GM19193 (cell line): ENCODE measurements around the gene GREM2.

ENCODE experiments used
- POLR2A ChIP-seq: IDR thresholded peaks from 4 replicates; pipeline ENCODE4 v1.6.1; 2011; ENCODE audit not compliant: insufficient read depth, insufficient read length; ENCODE audit errors: extremely low read depth

GREM2 gene

GRCh38 chr1:240539769-240540414 is 72.1 kb downstream of the GREM2 start:
- no peak for TF ChIP-seq POLR2A

DNA sequence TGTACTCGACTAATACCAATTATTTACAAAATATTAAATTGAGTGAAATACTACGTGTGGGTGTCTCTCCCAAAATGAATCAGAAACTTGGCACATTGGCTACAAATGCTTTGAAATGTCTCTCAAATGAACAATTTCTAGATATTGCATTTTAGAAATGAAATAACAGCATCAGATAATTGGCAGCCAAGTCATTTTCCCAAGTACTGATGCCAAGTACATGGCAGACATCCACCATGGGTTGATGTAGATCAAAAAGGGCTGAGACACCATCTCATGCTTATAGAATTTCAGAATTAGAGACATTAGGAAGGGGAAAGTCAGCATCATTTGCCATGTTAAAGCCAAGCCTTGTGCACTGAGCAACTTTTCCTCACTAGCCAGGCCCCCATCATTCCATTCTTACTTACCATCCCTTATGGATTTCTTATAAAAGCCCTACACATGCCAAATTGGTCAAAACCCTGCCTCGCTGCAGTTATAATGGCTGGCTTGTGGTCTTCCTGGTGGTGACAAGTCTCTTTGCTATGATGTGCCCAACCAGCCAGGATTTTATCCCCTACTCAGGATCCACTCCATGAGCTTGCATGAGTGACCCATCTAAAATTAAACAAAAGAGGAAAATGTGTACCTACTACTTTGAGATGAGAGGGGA is 73.1 kb downstream of the GREM2 start:
- TF ChIP-seq POLR2A = no peak

DNA sequence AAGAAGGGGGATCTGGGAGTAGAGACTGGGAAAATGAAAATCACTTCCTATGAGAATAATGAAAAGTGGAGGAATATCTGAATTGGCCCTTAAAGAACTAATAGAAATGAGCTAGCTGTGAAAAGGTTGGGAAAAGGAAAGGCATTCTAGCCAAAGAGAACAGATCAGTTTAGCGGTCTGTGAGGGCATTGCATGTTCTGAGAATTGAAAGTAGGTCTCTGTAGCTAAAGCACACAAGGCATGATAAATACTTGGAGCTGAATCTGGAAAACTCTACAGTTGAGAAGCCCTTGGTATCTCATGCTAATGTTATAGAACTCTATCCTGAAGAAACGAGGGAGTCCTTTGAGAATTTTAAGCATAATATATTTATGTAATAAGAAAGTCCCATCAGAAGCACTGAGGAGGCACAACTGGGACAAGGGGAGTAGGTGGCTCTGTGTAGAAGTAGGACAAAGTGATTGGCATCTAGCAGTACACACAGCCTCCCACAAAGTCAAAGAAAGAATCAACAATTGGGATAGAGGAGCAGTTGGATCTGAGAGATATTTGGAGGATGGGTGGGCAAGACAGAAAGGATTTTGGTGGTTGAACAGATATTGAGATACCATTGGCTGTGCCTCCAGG is 78.7 kb downstream of the GREM2 start:
- no peak for TF ChIP-seq POLR2A

GRCh38 chr1:240528591-240528990 is 83.4 kb downstream of the GREM2 start:
- TF ChIP-seq POLR2A = no peak

- TF ChIP-seq POLR2A = no peak
Measured at GRCh38 chr1:240527086-240527485, 84.9 kb downstream of the GREM2 start.

DNA sequence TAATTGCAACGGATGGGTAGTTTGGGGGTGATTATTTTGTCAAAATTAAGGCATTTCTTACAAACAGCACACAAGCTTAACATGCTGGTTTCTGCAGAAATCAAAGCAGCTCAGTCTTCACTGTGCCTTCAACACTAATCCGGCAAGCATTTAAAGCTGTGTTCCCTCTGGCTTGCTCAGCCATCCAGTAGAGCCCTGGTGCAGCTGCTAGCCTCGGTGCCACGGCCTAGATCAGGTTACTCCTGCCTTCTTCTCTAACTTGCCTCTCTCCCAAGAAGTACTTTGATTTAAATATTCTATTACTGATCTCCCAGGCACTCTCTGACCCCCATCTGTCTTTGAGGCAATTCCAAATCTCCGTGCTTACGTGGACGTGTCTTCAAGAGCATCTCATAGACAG is 85.6 kb downstream of the GREM2 start:
- no peak for TF ChIP-seq POLR2A

DNA sequence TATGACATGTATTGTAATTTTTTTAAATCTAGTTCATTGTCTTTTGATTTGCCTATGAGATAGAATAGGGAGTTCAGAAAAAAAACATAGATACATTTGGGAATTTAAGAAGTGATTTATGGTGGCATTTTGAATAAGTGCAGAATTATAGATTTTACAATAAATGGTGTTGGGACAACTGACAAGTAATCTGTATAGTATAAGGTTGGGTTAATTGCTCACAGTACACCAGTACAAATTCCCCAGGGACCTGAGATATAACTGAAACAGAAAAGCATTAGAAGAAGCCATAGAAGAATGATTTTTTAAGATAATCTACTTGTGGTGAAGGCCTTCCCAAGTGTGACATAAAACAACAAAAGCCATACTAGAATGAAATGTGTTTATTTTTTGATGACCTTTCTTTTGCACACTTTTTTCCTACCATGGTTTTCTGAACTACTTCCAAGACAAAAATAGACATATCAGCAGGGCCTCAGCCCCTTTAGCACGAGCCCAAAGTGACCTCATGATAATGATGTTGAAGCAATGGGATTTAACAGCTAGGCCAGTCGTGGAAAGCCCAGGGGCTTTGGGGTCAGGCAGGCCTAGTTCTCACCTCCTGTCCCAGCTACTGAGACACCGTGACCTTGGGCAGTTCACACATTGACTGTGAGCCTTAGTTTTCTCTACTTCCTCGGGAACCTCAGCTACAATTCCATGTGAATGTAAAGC is 87.4 kb downstream of the GREM2 start:
- TF ChIP-seq POLR2A = no peak

- no peak for TF ChIP-seq POLR2A
Measured at GRCh38 chr1:240522122-240522822, 89.7 kb downstream of the GREM2 start.

DNA sequence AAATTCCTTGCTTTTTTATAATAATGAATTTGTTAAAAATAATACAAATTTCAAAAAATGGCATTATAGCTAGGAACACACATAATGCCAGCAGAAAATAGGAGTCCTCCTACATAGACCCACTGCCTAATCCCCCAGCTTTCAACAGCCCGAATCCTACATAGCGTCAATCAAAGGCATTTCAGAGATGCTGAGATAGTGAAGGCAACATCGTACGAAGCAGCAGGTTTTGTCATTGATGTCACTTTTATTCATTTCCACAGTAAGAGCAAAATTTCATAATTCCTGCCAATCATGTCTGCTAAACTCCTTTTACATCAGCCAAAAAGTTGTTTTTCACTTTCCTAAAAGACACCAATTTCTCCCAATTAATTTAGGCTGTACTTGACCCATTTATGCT is 94.1 kb downstream of the GREM2 start:
- no peak for TF ChIP-seq POLR2A

- TF ChIP-seq POLR2A = no peak
Measured at GRCh38 chr1:240516069-240516468, 95.9 kb downstream of the GREM2 start.

- no peak for TF ChIP-seq POLR2A
Measured at GRCh38 chr1:240515505-240515904, 96.5 kb downstream of the GREM2 start.

- no peak for TF ChIP-seq POLR2A
Measured at GRCh38 chr1:240511789-240512188, 100.2 kb downstream of the GREM2 start.

DNA sequence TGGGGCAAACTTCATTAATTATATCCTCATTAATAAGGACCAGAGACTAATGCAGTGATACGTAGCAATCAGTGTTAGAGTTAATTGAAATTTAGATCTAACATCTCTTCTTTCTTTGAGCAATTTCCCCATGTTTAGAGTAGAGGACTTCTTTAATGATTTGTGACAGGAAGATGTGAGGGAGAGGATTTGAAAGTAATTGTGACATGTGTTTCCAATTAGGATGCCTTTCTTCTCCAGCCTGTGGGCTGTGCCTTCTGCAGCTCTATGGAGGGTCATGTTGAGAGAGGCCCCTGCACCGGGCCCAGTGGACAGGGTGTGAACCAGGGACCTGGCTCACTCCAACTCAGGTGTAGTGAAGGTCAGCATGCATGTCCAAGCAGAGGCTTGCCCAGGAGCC is 103.0 kb downstream of the GREM2 start:
- no peak for TF ChIP-seq POLR2A

- TF ChIP-seq POLR2A = no peak
Measured at GRCh38 chr1:240508201-240508600, 103.8 kb downstream of the GREM2 start.

DNA sequence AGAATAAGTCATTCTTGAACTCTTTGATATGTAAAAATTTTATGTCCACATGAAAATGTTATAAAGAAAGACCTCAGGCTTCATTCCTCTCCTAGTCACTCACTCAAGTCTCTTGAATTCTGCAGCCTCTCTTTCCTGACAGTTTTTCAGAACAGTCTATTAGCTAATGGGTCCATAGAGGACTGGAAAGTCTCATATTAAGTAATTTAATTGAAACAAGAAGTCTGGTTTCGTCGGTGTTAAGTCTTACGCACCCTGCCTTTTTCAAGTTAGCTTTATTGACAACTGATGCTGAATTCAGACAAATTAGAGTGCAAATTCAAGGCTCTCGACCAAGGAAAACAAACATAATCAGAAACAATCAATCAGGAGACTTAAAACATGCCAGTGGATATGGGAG is 105.8 kb downstream of the GREM2 start:
- no peak for TF ChIP-seq POLR2A
